ENCODE results near the gene CNOT3. TPM values are rescaled to one million over a fixed set of nuclear protein-coding genes. Genes with fewer than 3 reads are reported as not detected.

Gene CNOT3
- total RNA-seq, 4 donors from 2014 or later, result 16.8 to 39.4 (median 23.3) TPM

DNA sequence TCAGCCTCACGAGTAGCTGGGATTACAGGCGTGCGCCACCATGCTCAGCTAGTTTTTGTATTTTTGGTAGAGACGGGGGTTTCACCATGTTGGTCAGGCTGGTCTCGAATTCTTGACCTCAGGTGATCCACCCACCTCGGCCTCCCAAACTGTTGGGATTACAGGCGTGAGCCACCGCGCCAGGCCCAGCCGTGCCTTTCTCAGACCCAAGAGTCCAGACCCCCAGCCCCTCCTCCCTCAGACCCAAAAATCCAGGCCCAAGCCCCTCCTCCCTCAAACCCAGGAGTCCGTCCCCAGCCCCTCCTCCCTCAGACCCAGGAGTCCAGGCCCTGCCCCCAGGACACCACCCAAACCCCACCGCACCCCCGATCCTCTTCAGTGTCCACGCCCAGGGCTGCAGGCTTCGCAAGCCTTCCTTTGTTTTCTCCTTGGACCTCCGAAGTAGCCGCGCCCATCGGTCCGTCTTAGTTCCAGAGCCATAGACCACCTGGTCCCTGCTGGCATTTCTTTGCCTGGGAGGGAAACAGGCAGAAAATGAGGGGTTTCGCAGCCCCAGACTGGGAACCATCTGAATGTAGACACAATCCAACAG is 31.7 kb downstream of the CNOT3 start:
- TF ChIP-seq CTCF (IDR thresholded peaks at IDR 0.05; ENCODE audit: low read depth), result no peak

DNA sequence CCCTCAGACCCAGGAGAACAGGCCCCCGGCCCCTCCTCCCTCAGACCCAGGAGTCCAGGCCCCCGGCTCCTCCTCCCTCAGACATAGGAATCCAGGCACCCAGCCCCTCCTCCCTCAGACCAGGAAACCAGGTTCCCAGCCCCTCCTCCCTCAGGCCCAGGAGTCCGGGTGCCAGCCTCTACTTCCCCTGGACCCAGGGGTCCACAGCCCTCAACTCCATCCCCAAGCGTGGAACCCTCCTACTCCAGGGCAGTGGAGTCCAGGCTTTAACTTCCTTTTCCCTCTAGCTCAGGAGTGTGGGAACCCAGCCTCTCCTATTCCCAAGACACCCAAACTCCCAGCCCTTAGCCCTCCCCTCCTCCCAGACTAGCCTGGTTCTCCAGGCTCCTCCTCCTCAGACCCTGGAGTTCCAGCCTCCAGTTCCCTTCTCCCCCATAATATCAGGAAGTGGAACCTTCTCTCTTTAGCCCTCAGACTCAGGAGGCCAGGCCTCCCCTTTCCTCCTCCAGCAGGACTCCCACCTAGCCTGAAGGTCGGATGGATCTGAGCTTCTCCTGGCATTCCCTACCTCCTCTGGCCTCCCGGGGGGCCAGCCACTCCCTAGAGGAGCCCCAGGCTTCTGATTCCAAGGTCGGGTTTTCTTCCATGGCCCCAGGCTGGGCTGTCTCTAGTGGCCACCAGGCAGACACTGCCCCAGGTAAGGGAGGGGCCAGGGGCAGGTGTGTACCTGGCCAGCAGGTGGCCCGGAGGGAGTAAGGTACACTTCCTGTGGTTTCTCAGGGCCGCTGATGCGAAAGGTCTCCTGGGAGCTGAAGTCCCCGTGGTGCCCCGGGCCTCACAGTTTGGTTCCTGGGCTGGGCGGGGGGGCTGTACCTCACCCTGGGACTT is 35.2 kb downstream of the CNOT3 start, which contains the start of gene TMC4:
TSS of gene TMC4 (minus strand) at position 690 of the 888 bp plus-strand sequence. CDS start at position 647, 43 bp downstream.
- TF ChIP-seq CTCF (IDR thresholded peaks at IDR 0.05; ENCODE audit: low read depth), result no peak

- TF ChIP-seq CTCF (IDR thresholded peaks at IDR 0.05; ENCODE audit: low read depth), result no peak
Observed at GRCh38 chr19:54173359-54173699, 35.8 kb downstream of the CNOT3 start.

DNA sequence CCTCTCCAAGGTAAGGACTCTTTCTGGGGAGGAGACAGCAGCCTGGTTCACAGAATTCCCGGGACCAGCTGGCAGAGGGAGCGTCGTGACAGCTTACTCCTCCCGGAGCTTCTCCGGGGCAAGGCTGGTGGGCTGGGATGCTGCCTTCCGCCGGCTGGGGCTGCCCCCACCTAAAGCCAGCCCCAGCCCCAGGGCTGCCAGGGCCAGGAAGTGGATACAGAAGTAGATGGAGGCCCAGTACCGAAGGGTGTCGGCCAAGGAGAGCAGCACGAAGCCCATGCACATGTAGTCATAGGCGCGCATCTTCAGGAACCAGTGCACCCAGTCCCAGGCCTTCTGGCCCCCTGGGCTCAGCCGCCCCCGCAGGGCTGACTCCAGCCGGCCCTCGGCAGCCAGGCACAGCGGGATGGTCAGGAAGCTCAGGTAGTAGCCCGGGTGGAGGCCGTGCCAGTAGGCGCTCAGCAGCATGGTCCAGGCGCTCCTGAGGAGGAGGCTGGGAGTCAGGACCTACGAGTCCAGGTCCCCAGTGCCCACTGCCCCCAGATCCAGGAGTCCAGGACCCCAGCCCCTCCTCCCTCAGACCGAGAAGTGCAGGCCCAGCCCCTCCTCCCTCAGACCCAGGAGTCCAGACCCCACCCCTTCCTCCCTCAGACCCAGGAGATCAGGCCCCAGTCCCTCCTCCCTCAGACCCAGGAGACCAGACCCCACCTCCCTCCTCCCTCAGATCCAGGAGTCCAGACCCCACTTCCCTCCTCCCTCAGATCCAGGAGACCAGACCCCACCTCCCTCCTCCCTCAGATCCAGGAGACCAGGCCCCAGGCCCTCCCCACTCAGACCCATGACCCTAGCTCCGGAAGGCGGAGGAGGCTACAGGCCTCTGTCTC is 36.6 kb downstream of the CNOT3 start:
- no peak for TF ChIP-seq CTCF (IDR thresholded peaks at IDR 0.05; ENCODE audit: low read depth)

DNA sequence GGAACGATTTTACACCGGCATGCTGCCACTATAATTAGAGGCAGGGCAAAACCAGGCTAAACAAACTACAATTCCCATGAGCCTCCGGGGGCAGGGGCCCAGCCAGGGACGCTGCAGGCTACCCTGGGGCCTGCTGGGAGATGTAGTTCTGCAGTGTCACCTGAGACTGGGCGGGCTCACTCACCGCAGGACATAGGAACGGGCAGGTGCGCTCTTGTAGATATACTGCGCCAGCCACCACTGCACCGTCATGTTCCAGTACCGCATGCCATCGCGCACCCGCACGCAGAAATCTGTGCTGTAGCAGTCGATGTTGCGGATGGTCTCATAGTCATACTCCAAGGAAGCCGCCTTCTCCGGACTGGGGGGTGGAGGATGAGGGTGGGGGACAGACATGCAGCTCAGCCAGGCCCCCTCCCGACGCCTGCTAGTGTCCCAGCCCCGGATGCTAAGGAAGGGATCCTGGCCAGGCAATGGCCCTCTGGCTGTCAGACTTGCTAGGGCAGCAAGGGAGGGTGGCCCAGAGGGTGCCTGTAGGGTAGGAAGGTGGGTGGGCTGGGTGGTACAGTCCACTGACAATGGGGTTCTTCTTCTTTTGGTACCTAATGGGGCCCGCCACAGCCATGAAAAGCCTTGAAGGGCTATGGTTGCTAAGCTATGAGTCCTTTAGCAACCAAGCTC is 41.2 kb downstream of the CNOT3 start:
- TF ChIP-seq CTCF (IDR thresholded peaks at IDR 0.05; ENCODE audit: low read depth), result no peak

DNA sequence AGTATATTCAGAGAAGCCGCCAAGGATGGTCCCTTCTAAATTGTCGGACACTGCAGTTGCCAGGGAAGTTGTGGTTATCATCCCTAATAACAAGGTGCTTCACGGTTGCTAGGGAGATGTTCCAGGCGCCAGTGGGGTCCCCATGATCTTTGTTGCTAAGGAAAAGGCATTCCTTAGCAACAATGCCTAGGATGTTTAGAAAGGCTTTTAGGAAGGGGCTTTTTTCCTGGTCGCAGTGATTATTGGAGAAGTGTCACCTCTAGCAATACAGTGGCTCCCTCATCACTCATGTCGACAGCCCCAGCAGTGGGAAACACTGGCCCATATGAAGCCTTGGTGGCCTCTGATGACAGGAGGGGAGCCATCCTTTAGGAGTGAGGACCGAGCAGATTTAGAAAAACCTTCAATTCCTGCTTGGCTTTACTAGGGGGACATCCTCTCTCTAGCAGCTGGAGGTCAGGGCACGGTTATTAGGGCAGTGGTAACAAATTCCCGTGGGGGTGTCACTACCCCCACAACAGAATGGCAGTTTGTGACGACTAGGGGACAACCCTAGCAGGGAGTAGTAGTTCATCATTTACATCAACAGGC is 41.8 kb downstream of the CNOT3 start:
- TF ChIP-seq CTCF (IDR thresholded peaks at IDR 0.05; ENCODE audit: low read depth), result no peak

All from subcutaneous adipose tissue (tissue), 4 donors.